ENCODE data around the gene SFTPB.

- TF ChIP-seq YY1 (IDR thresholded peaks at IDR 0.05; ENCODE audit: low read depth): no peak
- no peak for TF ChIP-seq RAD21 (IDR thresholded peaks at IDR 0.05; ENCODE audit: low read depth)
- no peak for TF ChIP-seq EP300 (IDR thresholded peaks at IDR 0.05; ENCODE audit: borderline replicate concordance)
- no peak for TF ChIP-seq CREB1 (IDR thresholded peaks at IDR 0.05; ENCODE audit: low read depth)
- TF ChIP-seq, protein P1, sequence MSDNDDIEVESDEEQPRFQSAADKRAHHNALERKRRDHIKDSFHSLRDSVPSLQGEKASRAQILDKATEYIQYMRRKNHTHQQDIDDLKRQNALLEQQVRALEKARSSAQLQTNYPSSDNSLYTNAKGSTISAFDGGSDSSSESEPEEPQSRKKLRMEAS (IDR thresholded peaks at IDR 0.05): no peak
- no peak for TF ChIP-seq REST (IDR thresholded peaks at IDR 0.05; ENCODE audit: low read depth)
- no peak for TF ChIP-seq TCF12 (IDR thresholded peaks at IDR 0.05; ENCODE audit: low read depth)
- TF ChIP-seq TAF1 (IDR thresholded peaks at IDR 0.05; ENCODE audit: low read depth): no peak
- no peak for TF ChIP-seq FOXM1 (IDR thresholded peaks at IDR 0.05; ENCODE audit: borderline replicate concordance, low read depth)
These were observed 7.3 kb downstream of the SFTPB start for GRCh38 chr2:85660725-85661124.

Measured in Ishikawa (cell line).